Astrocyte (in vitro differentiated cells and primary cell): ENCODE data around the gene TBC1D24.

Source experiments
- EZH2 ChIP-seq: IDR thresholded peaks from 2 replicates; pipeline ENCODE4 v1.6.1; 2012; ENCODE audit warnings: mild to moderate bottlenecking, low read length, inconsistent platforms; ENCODE audit not compliant: insufficient read depth
- TF ChIP-seq, protein P1 (sequence below): IDR thresholded peaks from 2 replicates; pipeline ENCODE4 v1.5.1; 2011; ENCODE audit warnings: low read depth, mild to moderate bottlenecking, inconsistent platforms, low read length, moderate library complexity; ENCODE audit not compliant: insufficient read depth

GRCh38 chr16:2533912-2534311 lies 59.0 kb downstream of the TBC1D24 start:
- TF ChIP-seq, protein P1, sequence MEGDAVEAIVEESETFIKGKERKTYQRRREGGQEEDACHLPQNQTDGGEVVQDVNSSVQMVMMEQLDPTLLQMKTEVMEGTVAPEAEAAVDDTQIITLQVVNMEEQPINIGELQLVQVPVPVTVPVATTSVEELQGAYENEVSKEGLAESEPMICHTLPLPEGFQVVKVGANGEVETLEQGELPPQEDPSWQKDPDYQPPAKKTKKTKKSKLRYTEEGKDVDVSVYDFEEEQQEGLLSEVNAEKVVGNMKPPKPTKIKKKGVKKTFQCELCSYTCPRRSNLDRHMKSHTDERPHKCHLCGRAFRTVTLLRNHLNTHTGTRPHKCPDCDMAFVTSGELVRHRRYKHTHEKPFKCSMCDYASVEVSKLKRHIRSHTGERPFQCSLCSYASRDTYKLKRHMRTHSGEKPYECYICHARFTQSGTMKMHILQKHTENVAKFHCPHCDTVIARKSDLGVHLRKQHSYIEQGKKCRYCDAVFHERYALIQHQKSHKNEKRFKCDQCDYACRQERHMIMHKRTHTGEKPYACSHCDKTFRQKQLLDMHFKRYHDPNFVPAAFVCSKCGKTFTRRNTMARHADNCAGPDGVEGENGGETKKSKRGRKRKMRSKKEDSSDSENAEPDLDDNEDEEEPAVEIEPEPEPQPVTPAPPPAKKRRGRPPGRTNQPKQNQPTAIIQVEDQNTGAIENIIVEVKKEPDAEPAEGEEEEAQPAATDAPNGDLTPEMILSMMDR = no peak
- TF ChIP-seq EZH2 = no peak
